K562 (cell line): ENCODE measurements around the gene NELL1. TPM values are rescaled to one million over a fixed set of nuclear protein-coding genes. Genes with fewer than 3 reads are reported as not detected.

Experiments
- ATAC-seq: fragments of 200-7000 bp; cut with Tn5 transposase; 3 replicates; pipeline ENCODE4 v1.9.1; 2020; ENCODE audit warnings: moderate library complexity
- BruUV-seq: library from RNA; stranded (reverse); fragments of 400-500 nt; replicated peaks from 2 replicates; lab custom pipeline; 2021; lab: Mats Ljungman, UMichigan
- CTCF ChIA-PET: fragments of 300-600 bp; formaldehyde crosslinking; extraction: SDS; loops from one replicate; lab custom pipeline; 2021; ENCODE audit warnings: low intra/inter-chr PET ratio; lab: Yijun Ruan, JAX
- POLR2A ChIA-PET: fragments of 300-600, 350-650 bp; sonication (Branson Sonifier 250); formaldehyde crosslinking; extraction: SDS; loops from one replicate; lab custom pipeline; 2021; ENCODE audit warnings: antibody characterized with exemption, inconsistent platforms; lab: Yijun Ruan, JAX
- DNase-seq, 4 experiments: peaks; one replicate each; pipeline versions ENCODE4 v3.0.0 to v3.0.0-alpha.2; 2011 to 2018; ENCODE audit warnings: low spot score in 3 of 4, mixed read lengths in 3 of 4; ENCODE audit errors: extremely low read depth in 1 of 4
- FAIRE-seq: peaks from 2 replicates; lab custom pipeline; 2011; peaks lifted over from hg19 to GRCh38; lab: Jason Lieb, UNC
- H2AFZ ChIP-seq: 2 replicates; pipeline ENCODE4 v1.6.0; 2011; ENCODE audit warnings: low read depth, low read length, control low read depth, inconsistent platforms
- H3K27ac ChIP-seq: fragments of 200-600 bp; 3 replicates; pipeline ENCODE4 v1.8.0; 2011; ENCODE audit warnings: low read depth, mild to moderate bottlenecking, control low read depth, inconsistent platforms, low read length, moderate library complexity, mixed read lengths; ENCODE audit errors: extremely low read depth
- H3K27me3 ChIP-seq, 2 experiments: fragments of 300-600 bp in 1 of 2; 2 replicates in 1 of 2; 3 replicates in 1 of 2; pipeline versions ENCODE4 v1.6.0 to v1.8.0; 2011; ENCODE audit warnings: inconsistent platforms in 2 of 2, low read length in 2 of 2, mild to moderate bottlenecking in 1 of 2, mixed read lengths in 1 of 2, moderate library complexity in 1 of 2; ENCODE audit not compliant: control insufficient read depth in 2 of 2, insufficient read depth in 2 of 2
- H3K36me3 ChIP-seq: fragments of 300-600 bp; 3 replicates; pipeline ENCODE4 v1.8.0; 2011; ENCODE audit warnings: mild to moderate bottlenecking, low read length, inconsistent platforms; ENCODE audit not compliant: control insufficient read depth, insufficient read depth
- H3K4me1 ChIP-seq, 2 experiments: fragments of 200-600 bp in 1 of 2; replicated peaks in 1 of 2; 2 replicates in 1 of 2; 3 replicates in 1 of 2; pipeline versions ENCODE4 v1.5.1 to v1.8.0; 2011; ENCODE audit warnings: inconsistent platforms in 2 of 2, low read length in 2 of 2, mild to moderate bottlenecking in 1 of 2, mixed read lengths in 1 of 2, moderate library complexity in 1 of 2; ENCODE audit not compliant: control insufficient read depth in 2 of 2, insufficient read depth in 2 of 2
- H3K4me2 ChIP-seq: 2 replicates; pipeline ENCODE4 v1.6.1; 2011; ENCODE audit warnings: low read length, control low read depth, inconsistent platforms, mixed read lengths; ENCODE audit not compliant: insufficient read depth
- H3K4me3 ChIP-seq: fragments of 200-600 bp; sonication (generic), shearing (Covaris generic); 2 replicates; pipeline ENCODE4 v1.5.1; 2016; ENCODE audit warnings: control low read depth, inconsistent platforms
- H3K79me2 ChIP-seq: fragments of 200-600 bp; 3 replicates; pipeline ENCODE4 v1.8.0; 2011; ENCODE audit warnings: low read length, inconsistent platforms; ENCODE audit not compliant: control insufficient read depth, insufficient read depth
- H3K9ac ChIP-seq, 2 experiments: 2 replicates each; pipeline versions ENCODE4 v1.6.0 to v1.6.1; 2011; ENCODE audit warnings: low read depth in 2 of 2, low read length in 2 of 2, control low read depth in 1 of 2, inconsistent platforms in 1 of 2, mild to moderate bottlenecking in 1 of 2, mixed read lengths in 1 of 2; ENCODE audit not compliant: insufficient read depth in 1 of 2
- H3K9me1 ChIP-seq: one replicate; pipeline ENCODE4 v1.6.0; 2011; ENCODE audit warnings: inconsistent platforms, mild to moderate bottlenecking, low read length, moderate library complexity; ENCODE audit not compliant: control insufficient read depth, insufficient read depth
- H3K9me3 ChIP-seq: replicated peaks from 2 replicates; pipeline ENCODE4 v1.5.1; 2011; ENCODE audit warnings: low read depth, low read length, inconsistent platforms; ENCODE audit not compliant: control insufficient read depth, insufficient read depth
- H4K20me1 ChIP-seq: replicated peaks from 2 replicates; pipeline ENCODE4 v1.6.1; 2011; ENCODE audit warnings: low read length, inconsistent platforms, mixed read lengths; ENCODE audit not compliant: control insufficient read depth, insufficient read depth
- CBX1 ChIP-seq: sonication (generic); IDR thresholded peaks from 2 replicates; pipeline ENCODE4 v1.6.1; 2016; ENCODE audit warnings: antibody characterized with exemption, low read depth, mild to moderate bottlenecking
- CHCHD3 ChIP-seq: fragments of 250-450 bp; sonication (Bioruptor Pico); IDR thresholded peaks from 2 replicates; pipeline ENCODE4 v2.1.2; 2022; ENCODE audit warnings: mild to moderate bottlenecking
- FOXA1 ChIP-seq: fragments of 450-650 bp; IDR thresholded peaks from 2 replicates; pipeline ENCODE4 v1.6.1; 2016; ENCODE audit warnings: mild to moderate bottlenecking, borderline replicate concordance
- GTF2E2 ChIP-seq: fragments of 200-800 bp; sonication (Bioruptor generic); IDR thresholded peaks from 2 replicates; pipeline ENCODE4 v1.6.1; 2016; ENCODE audit warnings: missing genetic modification characterization, missing compliant biosample characterization
- HBP1 ChIP-seq: fragments of 450-650 bp; formaldehyde crosslinking; IDR thresholded peaks from 2 replicates; pipeline ENCODE4 v1.4.0; 2022; ENCODE audit warnings: missing genetic modification characterization
- KLF1 ChIP-seq: fragments of 450-650 bp; IDR thresholded peaks from 2 replicates; pipeline ENCODE4 v1.6.1; 2016; ENCODE audit warnings: missing genetic modification characterization, missing compliant biosample characterization
- NFRKB ChIP-seq: fragments of 450-650 bp; IDR thresholded peaks from 2 replicates; pipeline ENCODE4 v1.6.1; 2016; ENCODE audit warnings: low read depth
- SAP30 ChIP-seq: fragments of 200-600 bp; sonication (generic); IDR thresholded peaks from 2 replicates; pipeline ENCODE4 v1.6.1; 2012; ENCODE audit warnings: borderline replicate concordance, low read depth, mild to moderate bottlenecking, moderate library complexity, low read length, control low read depth, inconsistent platforms; ENCODE audit not compliant: insufficient read depth, poor library complexity, severe bottlenecking
- THAP12 ChIP-seq: fragments of 250-450 bp; sonication (Bioruptor Pico); IDR thresholded peaks from 2 replicates; pipeline ENCODE4 v1.9.0; 2021; ENCODE audit warnings: mild to moderate bottlenecking, inconsistent platforms
- WGBS: fragments of 100-300 bp; shearing (Covaris generic); methylation state at CpG from one replicate; pipeline ENCODE4 v1.1.6; 2016; ENCODE audit warnings: low coverage, mixed read lengths; ENCODE audit not compliant: insufficient coverage; ENCODE audit errors: missing lambda C conversion rate; 5-methylcytosine and 5-hydroxymethylcytosine counted together
- in situ Hi-C: fragments of 300-500 bp; cut with MboI; formaldehyde crosslinking; loops from 4 replicates; pipeline ENCODE4 v1.15.0; 2018; ENCODE audit warnings: inconsistent platforms, mixed read lengths
- intact Hi-C: fragments of 100-400 bp; cut with micrococcal nuclease; formaldehyde crosslinking; loops from 2 replicates; pipeline ENCODE4 v1.14.2; 2022
- polyA plus RNA-seq, 8 experiments: library from polyadenylated mRNA; depleted of rRNA in 4 of 8; stranded (reverse) in 5 of 8; unstranded in 3 of 8; fragments of >200 nt; fragmentation: Nextera tagmentation in 2 of 8; fragmentation: Illumina TruSeq in 1 of 8; extraction: Ambion mirVana in 2 of 8; extraction: Trizol in 1 of 8; gene quantifications; 2 replicates each; pipeline versions ENCODE4 v1.2.1 to v1.2.3, GENCODE V29; 2011 to 2014; ENCODE audit warnings: inconsistent platforms in 1 of 8, missing spikeins in 1 of 8
- total RNA-seq, 7 experiments: library from RNA; depleted of rRNA in 6 of 7; stranded (reverse); fragments of >200 nt in 6 of 7; fragmentation: Illumina TruSeq in 2 of 7; extraction: Trizol in 2 of 7; gene quantifications; 2 replicates each; pipeline versions ENCODE4 v1.2.1 to v1.2.3, GENCODE V29; 2011 to 2021; ENCODE audit warnings: low replicate concordance in 1 of 7
- TF ChIP-seq, protein P1 (sequence below), 2 experiments: fragments of 450-650 bp; IDR thresholded peaks; 2 replicates each; pipeline ENCODE4 v1.6.1; 2018; ENCODE audit warnings: mild to moderate bottlenecking in 2 of 2, low read depth in 1 of 2; ENCODE audit not compliant: partially characterized antibody in 2 of 2
- TF ChIP-seq, protein P2 (sequence below): fragments of 250-450 bp; sonication (Bioruptor Pico); IDR thresholded peaks from 2 replicates; pipeline ENCODE4 v1.4.0; 2020; ENCODE audit warnings: mild to moderate bottlenecking, moderate library complexity

The NELL1 gene
- total and polyA plus RNA-seq, 9 of the 15 experiments (the other 6 are each of a cell fraction or from before 2014, with no cell fraction given), result not detected

DNA sequence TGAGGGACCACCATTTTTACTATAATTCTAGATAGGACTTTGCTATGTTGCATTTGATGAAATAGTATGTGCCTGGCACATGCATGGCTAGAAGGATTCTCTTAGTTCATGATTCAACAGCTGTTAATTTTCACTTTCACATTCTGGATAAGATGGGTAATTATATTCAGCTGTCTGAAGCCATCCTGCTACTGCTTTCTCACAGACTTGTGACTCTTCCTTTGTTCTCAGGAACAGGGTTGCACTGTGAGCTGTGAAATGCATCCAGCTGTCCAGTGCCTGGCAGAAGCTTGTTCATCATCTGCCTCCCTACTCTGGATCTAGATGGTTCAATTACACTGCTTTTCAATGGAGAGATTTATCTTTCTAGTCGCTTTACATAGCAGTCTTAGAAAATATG lies 913.4 kb downstream of the NELL1 start:
- in situ Hi-C loops, result no loop called here
- no peaks in the 10 kb centered on the region for H3K36me3 ChIP-seq
- no peaks in the 10 kb centered on the region for H3K4me1 ChIP-seq
- 0% methylated on average over 1 of the region's 1 CpG for WGBS
- no TSS peak for BruUV-seq
- H3K9ac ChIP-seq, result no peak overlapping the region
- POLR2A ChIA-PET, result no interaction called here
- H3K4me3 ChIP-seq, result no peak overlapping the region
- CTCF ChIA-PET, result no interaction called here
- H4K20me1 ChIP-seq, result no peaks in the 10 kb centered on the region
- no peak overlapping the region for H3K4me2 ChIP-seq
- no peaks in the 10 kb centered on the region for H3K79me2 ChIP-seq
- H2AFZ ChIP-seq, result no peak overlapping the region
- H3K27ac ChIP-seq, result no peak overlapping the region
- no peaks in the 10 kb centered on the region for H3K9me3 ChIP-seq
- intact Hi-C loops, result no loop called here
- no peak for DNase-seq
- H3K9me1 ChIP-seq, result no peaks in the 10 kb centered on the region
- FAIRE-seq, result no peak
- ATAC-seq, result no peak
- no peaks in the 10 kb centered on the region for H3K27me3 ChIP-seq
- TF ChIP-seq CBX1 (no peak), FOXA1 (no peak), HBP1 (CRISPR knock-in tag) (no peak), NFRKB (no peak), CHCHD3 (CRISPR knock-in tag) (no peak), THAP12 (CRISPR knock-in tag) (no peak), GTF2E2 (no peak), SAP30 (no peak), KLF1 (tag) (no peak)
- TF ChIP-seq, protein P1, sequence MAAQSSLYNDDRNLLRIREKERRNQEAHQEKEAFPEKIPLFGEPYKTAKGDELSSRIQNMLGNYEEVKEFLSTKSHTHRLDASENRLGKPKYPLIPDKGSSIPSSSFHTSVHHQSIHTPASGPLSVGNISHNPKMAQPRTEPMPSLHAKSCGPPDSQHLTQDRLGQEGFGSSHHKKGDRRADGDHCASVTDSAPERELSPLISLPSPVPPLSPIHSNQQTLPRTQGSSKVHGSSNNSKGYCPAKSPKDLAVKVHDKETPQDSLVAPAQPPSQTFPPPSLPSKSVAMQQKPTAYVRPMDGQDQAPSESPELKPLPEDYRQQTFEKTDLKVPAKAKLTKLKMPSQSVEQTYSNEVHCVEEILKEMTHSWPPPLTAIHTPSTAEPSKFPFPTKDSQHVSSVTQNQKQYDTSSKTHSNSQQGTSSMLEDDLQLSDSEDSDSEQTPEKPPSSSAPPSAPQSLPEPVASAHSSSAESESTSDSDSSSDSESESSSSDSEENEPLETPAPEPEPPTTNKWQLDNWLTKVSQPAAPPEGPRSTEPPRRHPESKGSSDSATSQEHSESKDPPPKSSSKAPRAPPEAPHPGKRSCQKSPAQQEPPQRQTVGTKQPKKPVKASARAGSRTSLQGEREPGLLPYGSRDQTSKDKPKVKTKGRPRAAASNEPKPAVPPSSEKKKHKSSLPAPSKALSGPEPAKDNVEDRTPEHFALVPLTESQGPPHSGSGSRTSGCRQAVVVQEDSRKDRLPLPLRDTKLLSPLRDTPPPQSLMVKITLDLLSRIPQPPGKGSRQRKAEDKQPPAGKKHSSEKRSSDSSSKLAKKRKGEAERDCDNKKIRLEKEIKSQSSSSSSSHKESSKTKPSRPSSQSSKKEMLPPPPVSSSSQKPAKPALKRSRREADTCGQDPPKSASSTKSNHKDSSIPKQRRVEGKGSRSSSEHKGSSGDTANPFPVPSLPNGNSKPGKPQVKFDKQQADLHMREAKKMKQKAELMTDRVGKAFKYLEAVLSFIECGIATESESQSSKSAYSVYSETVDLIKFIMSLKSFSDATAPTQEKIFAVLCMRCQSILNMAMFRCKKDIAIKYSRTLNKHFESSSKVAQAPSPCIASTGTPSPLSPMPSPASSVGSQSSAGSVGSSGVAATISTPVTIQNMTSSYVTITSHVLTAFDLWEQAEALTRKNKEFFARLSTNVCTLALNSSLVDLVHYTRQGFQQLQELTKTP (IDR thresholded peaks at IDR 0.05; ENCODE audit: low read depth in 1 of 2, partially characterized antibody in 2 of 2), result no peak
- TF ChIP-seq, protein P2, sequence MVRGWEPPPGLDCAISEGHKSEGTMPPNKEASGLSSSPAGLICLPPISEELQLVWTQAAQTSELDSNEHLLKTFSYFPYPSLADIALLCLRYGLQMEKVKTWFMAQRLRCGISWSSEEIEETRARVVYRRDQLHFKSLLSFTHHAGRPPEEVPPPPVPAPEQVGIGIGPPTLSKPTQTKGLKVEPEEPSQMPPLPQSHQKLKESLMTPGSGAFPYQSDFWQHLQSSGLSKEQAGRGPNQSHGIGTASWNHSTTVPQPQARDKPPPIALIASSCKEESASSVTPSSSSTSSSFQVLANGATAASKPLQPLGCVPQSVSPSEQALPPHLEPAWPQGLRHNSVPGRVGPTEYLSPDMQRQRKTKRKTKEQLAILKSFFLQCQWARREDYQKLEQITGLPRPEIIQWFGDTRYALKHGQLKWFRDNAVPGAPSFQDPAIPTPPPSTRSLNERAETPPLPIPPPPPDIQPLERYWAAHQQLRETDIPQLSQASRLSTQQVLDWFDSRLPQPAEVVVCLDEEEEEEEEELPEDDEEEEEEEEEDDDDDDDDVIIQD (CRISPR knock-in tag), result no peak
